ENCODE data around the gene HYCC2.
"Not testable (repeated sequence)": the region's sequence is repeated elsewhere in the genome, so short reads cannot be mapped to it uniquely, and the experiment has no call there.

The HYCC2 gene

GRCh38 chr2:201071479-201072200 lies at the start of gene HYCC2, which contains the start of gene NDUFB3:
Gene HYCC2, minus strand, starts transcription at chr2:201071671. Its CDS starts 47,662 bp downstream, at chr2:201024009.
Gene NDUFB3, plus strand, starts transcription at chr2:201072001. Its CDS starts 6,882 bp downstream, at chr2:201078883.
- peak; percentile 97 for DNase-seq

DNA sequence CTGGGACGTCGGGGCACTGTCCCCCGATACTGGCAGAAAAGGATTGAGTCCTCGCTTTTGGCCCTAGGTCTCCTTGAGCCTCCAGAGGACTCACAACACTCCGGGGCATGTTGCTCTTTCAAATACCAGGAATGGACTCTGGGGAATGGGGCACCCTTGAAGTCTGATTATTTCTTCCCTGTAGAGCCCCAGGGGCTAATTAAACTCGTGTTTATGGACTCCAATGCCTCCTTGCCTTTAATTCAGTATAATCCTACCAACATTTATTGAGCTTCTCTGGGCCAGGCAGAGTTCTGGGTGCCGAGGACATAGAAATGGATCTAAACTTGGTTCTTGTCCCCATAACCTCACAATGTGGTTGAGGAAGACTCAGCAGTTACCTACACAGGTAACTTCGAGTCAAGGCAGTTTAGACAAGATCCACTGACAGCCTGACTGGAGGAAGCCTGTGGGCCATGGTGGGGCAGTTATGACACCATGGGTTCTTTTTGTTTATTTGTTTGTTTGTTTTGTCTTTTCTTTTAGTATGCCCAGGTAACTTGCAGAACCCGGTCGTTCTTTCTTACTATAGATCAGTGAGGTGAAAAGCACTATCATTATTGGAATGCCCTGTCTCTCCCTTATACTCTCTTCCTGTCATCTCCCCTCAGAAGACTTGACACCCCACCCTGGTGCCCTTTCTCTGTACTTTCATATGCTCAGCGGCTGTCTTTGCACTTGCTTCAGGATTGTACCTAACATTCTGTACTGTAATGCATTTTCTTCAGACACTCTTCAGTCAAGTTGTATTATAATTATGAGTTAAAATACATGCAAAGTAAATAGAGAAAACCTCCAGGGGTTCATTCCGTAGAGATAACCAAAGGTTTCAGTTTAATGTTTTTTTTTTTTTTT lies 47.7 kb upstream of the HYCC2 start:
- peak; percentile 62 for DNase-seq

DNA sequence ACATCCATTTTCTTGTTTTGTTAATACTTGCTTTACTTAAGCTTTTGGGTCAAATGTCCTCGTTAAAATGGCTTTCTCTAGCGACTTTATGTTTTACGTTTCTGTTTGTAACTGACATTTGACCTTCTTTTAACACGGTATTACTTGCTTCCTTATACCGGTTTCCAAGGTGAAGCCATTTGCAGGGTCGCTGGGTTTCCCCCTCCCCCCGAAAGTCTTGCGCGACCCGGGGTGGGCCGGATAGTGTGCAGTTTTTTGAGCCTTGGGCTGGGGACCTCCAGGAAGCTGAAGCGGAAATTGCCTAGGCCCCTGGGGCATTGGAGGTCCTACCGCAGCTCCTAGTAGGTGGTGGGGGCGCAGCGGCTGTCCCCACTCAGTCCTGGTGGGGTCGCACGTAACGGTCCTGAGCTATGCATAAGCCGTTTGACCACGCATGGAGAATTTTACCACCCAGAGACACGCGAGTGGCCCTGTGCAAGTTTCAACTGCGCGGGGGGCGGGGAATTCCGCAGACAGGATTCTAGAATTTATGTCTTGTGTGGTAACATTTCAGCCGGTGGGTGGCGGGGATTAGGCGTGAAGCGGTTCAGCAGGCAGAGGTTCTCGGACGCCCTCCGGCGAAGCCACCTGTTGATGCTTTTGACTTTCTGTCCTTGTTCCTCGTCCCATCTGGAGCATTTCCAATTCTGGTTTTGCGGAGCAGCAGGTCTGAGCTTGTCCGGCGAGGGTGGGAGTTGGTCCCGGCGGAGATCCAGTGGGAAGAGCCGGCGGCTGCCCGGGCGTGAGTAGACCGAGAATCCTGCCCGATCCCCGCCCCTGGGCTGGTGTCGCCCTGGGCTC lies 46.9 kb upstream of the HYCC2 start:
- DNase-seq = peak; percentile 84

- not testable (repeated sequence) for DNase-seq
Measured at GRCh38 chr2:201117735-201118094, 46.2 kb upstream of the HYCC2 start.

DNA sequence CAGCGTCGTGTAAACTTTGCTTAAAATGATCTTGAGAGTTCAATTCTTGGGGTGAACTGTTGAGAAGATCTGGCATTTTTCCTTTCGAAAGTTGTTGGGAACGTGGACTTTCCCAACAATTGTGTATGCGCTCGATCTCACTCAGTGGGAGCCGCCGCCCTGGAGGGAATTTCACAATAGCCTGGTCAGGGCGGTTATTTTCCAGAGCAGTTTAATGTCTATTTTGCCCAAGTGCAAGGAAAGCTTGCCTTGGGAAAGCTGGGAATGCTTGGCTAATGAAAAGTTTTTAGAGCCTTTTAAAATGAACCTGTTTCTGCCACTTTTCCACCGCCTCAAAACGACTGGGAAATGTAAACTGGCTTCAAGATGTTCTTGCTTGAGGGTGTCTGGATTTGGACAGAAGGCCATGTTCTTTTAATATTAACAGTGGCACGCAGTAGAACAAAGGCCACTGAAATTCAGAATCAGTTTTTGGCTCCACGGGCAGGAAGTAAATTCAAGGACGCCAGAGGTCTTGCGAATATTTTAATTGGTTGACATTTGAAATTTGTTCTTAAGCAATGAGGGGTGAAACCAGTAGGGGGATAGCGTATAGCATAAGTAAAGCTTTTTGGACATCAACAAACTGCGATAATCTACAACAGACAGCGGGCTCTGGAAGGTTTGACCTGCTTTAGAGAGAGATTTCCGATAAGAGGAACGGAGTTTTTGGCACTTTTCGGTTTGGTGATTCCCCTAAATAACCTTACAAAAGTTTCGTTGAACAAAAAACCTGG lies 45.7 kb upstream of the HYCC2 start:
- DNase-seq = peak; percentile 81

DNA sequence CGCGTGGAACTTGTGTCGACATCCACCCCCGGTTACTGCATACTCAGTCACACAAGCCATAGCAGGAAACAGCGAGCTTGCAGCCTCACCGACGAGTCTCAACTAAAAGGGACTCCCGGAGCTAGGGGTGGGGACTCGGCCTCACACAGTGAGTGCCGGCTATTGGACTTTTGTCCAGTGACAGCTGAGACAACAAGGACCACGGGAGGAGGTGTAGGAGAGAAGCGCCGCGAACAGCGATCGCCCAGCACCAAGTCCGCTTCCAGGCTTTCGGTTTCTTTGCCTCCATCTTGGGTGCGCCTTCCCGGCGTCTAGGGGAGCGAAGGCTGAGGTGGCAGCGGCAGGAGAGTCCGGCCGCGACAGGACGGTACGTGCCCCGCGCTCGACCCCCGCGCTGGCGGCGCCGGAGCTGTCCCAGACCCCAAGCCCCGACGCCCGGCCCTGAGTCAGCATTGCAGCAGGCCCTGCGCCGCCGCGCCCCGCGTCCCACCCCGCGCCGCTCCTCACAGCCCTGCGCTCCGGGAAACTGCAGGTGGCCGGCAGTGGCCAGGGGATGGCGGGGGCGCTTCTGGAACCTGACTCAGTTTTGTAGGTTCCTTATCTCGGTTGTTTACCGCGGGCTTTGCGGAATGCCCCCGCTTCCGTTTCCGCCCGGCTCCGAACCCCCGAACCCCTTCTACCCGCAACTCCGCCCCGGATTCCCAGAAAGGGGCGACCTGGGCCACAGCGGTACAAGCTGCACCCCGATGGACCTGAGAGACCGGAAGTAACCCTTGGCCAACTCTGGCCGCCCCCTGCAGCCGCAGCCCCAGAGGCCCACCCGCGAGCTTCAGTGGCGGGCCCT lies 44.9 kb upstream of the HYCC2 start, which contains the start of gene CFLAR:
Gene CFLAR (plus strand): TSS at position 50 of the 844 bp plus-strand sequence. CDS start 13,702 bp downstream, outside the sequence.
- DNase-seq = peak; percentile 78

DNA sequence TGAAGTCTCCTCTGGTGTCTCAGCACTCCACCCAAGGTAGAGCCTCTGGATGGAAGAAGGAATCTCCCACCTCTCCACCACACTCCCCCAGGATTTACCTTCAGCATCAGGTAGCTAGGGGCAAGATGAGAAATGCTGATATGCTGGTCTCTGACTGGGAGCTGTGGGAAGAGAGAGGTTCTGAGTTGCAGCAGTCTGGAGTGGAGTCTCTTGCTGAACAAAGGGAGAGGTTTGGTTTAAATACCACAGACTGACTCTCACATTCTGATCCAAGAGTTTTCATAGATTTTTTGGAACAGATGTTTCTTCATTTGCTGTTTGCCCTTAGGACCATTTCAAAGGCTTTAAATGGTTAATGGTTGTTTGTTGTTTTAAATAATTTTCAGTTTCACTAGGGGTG lies 43.4 kb upstream of the HYCC2 start:
- no peak for DNase-seq

- no peak for DNase-seq
Measured at GRCh38 chr2:201114350-201114749, 42.9 kb upstream of the HYCC2 start.

DNA sequence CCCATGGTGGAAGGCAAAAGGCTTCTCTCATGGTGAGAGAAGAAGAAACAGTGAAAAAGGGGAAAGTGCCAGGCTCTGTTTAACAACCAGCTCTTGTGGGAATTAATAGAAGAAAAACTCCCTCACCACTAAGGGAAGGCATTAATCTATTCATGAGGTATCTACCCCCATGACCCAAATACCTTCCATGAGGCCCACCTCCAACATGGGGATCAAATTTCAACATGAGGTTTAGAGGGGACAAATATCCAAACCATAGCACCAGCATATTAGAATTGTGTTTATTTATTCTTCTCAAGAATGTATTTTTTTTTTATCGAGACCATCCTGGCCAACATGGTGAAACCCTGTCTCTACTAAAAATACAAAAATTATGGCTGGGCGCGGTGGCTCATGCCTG lies 39.6 kb upstream of the HYCC2 start:
- DNase-seq = no peak

DNA sequence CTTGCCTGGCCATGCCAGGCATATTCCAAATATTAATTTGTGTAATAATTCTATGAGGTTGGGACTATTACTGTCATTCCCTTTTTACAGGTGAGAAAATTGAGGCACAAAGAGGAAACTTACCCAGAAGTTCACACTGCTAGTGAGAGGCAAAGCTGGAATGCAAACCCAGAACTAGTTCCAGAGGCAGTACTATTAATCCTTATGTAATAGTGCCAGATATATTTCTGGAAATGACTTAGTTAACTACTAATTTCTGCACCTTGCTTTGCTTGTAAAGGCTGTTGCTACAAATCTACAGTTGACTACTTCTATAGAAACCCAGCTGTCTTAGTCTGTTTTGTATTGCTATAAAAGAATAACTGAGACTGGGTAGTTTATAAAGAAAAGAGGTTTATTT lies 39.1 kb upstream of the HYCC2 start:
- DNase-seq = no peak

- no peak for DNase-seq
Measured at GRCh38 chr2:201109186-201109585, 37.7 kb upstream of the HYCC2 start.

GRCh38 chr2:201108341-201108740 lies 36.9 kb upstream of the HYCC2 start:
- DNase-seq = no peak

- DNase-seq = no peak
Measured at GRCh38 chr2:201107624-201108023, 36.2 kb upstream of the HYCC2 start.

DNA sequence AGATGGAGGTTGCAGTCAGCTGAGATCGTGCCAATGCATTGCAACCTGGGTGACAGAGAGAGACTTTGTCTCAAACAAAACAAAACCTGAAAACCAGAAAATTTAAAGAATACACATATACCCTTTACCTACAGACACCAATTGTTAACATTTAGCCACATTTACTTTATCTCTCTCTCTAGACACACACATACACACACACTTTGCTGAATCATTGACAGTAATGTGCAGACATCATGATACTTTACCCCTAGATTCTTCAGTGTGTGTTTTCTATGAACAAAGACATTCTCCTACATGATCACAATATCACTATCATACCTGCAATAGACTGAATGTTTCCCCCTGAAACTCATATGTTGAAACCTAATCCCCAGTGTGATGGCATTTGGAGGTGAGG lies 34.3 kb upstream of the HYCC2 start:
- DNase-seq = no peak

- no peak for DNase-seq
Measured at GRCh38 chr2:201100497-201100896, 29.0 kb upstream of the HYCC2 start.

DNA sequence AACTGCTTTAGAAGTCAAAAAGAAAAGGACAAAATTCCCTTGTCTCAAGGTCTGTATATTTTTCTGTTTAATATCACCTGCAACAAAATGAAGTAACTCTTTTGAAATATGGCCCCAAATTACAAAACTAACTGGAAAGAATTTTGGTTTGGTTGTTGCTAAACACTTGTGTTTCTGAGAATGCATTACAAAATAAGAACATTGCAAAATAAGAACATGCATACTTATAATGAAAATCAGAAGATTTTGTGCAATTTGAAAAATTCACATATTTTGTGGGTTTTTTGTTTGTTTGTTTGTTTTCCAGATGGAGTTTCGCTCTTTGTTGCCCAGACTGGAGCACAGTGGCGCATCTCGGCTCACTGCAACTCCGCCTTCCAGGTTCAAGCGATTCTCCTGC lies 22.1 kb upstream of the HYCC2 start:
- DNase-seq = no peak

- DNase-seq = no peak
Measured at GRCh38 chr2:201090574-201090973, 19.1 kb upstream of the HYCC2 start.

GRCh38 chr2:201084863-201085262 lies 13.4 kb upstream of the HYCC2 start:
- DNase-seq = no peak

DNA sequence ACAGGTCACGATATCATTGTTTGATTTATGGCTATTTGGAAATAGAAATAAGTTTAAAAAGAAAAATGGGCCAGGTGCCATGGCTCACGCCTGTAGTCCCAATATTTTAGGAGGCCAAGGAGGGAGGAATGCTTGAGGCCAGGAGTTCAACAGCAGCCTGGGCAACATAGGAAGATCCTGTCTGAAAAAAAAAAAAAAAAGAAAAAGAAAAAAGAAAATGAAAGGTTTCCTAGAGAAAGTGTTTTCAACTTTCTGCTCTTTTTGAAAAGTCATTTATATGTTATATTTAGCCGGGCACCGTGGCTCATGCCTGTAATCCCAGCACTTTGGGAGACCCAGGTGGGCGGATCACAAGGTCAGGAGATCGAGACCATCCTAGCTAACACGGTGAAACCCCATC lies 3.5 kb upstream of the HYCC2 start:
- no peak for DNase-seq

- DNase-seq = no peak
Measured at GRCh38 chr2:201073071-201073470, 1.6 kb upstream of the HYCC2 start.

- no peak for DNase-seq
Measured at GRCh38 chr2:201072201-201072530, 695 bp upstream of the HYCC2 start.
